Prostate gland (tissue), 2 donors: ENCODE measurements around the gene NODAL. TPM values are rescaled to one million over a fixed set of nuclear protein-coding genes. Genes with fewer than 3 reads are reported as not detected.
A peak's percentile ranks its signal among the peaks of the same experiment; 100 is the strongest.

ENCODE experiments used
- DNase-seq: peaks from one replicate; pipeline ENCODE4 v3.0.0-alpha.2; 2019; ENCODE audit warnings: low spot score
- H3K27ac ChIP-seq, 2 donors: fragments of 200-600 bp; sonication (generic); 2 replicates each; pipeline ENCODE4 v1.5.1; 2017 to 2019
- H3K27me3 ChIP-seq: fragments of 200-600 bp; sonication (generic); replicated peaks from 2 replicates; pipeline ENCODE4 v1.5.1; 2019; ENCODE audit not compliant: insufficient read depth
- H3K36me3 ChIP-seq, 2 donors: fragments of 200-600 bp; sonication (generic); 1 replicate in 1 of 2; 2 replicates in 1 of 2; pipeline versions ENCODE4 v1.5.1 to v1.8.1; 2017 to 2019
- H3K4me1 ChIP-seq: fragments of 200-600 bp; sonication (generic); replicated peaks from 2 replicates; pipeline ENCODE4 v1.5.1; 2019
- H3K4me3 ChIP-seq, 2 donors: fragments of 200-600 bp; sonication (generic); 2 replicates each; pipeline ENCODE4 v1.5.1; 2017 to 2019
- H3K9me3 ChIP-seq: fragments of 200-600 bp; sonication (generic); 2 replicates; pipeline ENCODE4 v1.5.1; 2017
- CTCF ChIP-seq, 4 experiments: fragments of 200-600 bp in 2 of 4; fragments of 450-650 bp in 2 of 4; sonication (generic) in 2 of 4; IDR thresholded peaks; 1 replicate in 3 of 4; 2 replicates in 1 of 4; pipeline ENCODE4 v1.5.1; 2016 to 2019; ENCODE audit warnings: antibody characterized with exemption in 4 of 4, mild to moderate bottlenecking in 2 of 4, moderate library complexity in 2 of 4
- POLR2A ChIP-seq: fragments of 450-650 bp; IDR thresholded peaks from one replicate; pipeline ENCODE4 v1.6.1; 2016; ENCODE audit warnings: antibody characterized with exemption, mild to moderate bottlenecking
- POLR2AphosphoS5 ChIP-seq: sonication (generic); formaldehyde crosslinking; IDR thresholded peaks from one replicate; pipeline ENCODE4 v1.6.1; 2017; ENCODE audit warnings: antibody characterized with exemption
- WGBS: methylation state at CpG from one replicate; pipeline ENCODE4 v1.1.5; 2018; 5-methylcytosine and 5-hydroxymethylcytosine counted together
- intact Hi-C: fragments of 100-400 bp; cut with DNase I; formaldehyde crosslinking; loops from one replicate; pipeline ENCODE4 v1.14.2; 2022
- total RNA-seq, 2 donors: library from RNA; depleted of rRNA; stranded (reverse); fragments of >200 nt; gene quantifications; one replicate each; pipeline ENCODE4 v1.1.0, GENCODE V29; 2016

The NODAL gene
- total RNA-seq, 2 donors from 2014 or later = not detected

- Histone ChIP-seq H3K36me3 (no peaks in the 10 kb centered on the region), H3K9me3 (no peaks in the 10 kb centered on the region), H3K27me3 (no peaks in the 10 kb centered on the region), H3K27ac (peak overlapping the region in 1 of 2 donors; percentile 15), H3K4me3 (no peak overlapping the region), H3K4me1 (no peaks in the 10 kb centered on the region)
- WGBS = 54% methylated on average over 7 of the region's 7 CpGs
- intact Hi-C loops = no loop called here
- DNase-seq = no peak
- TF ChIP-seq POLR2AphosphoS5 (peak; percentile 18), POLR2A (no peak)
Observed at GRCh38 chr10:70481831-70482530, 40.5 kb upstream of the NODAL start.

GRCh38 chr10:70481105-70481504, 39.6 kb upstream of the NODAL start:
- no peak for TF ChIP-seq CTCF (IDR thresholded peaks at IDR 0.05)
- no peak for TF ChIP-seq POLR2A
- no peak for TF ChIP-seq POLR2AphosphoS5
- Histone ChIP-seq H3K27me3 (no peaks in the 10 kb centered on the region), H3K4me1 (no peaks in the 10 kb centered on the region), H3K36me3 (no peaks in the 10 kb centered on the region), H3K9me3 (no peaks in the 10 kb centered on the region), H3K4me3 (no peak overlapping the region), H3K27ac (no peak overlapping the region)
- DNase-seq = no peak
- intact Hi-C loops = no loop called here
- 84% methylated on average over 9 of the region's 9 CpGs for WGBS

GRCh38 chr10:70480239-70480861, 38.9 kb upstream of the NODAL start:
- intact Hi-C loops = no loop called here
- Histone ChIP-seq H3K9me3 (no peaks in the 10 kb centered on the region), H3K4me3 (no peak overlapping the region), H3K27ac (peak overlapping the region in 1 of 2 donors; percentile 57), H3K36me3 (no peaks in the 10 kb centered on the region), H3K27me3 (no peaks in the 10 kb centered on the region), H3K4me1 (no peaks in the 10 kb centered on the region)
- 47% methylated on average over 8 of the region's 9 CpGs for WGBS
- DNase-seq = no peak
- TF ChIP-seq POLR2AphosphoS5 = no peak
- TF ChIP-seq CTCF (IDR thresholded peaks at IDR 0.05) = no peak
- TF ChIP-seq POLR2A = no peak

GRCh38 chr10:70479626-70480238, 38.3 kb upstream of the NODAL start:
- H3K4me3 ChIP-seq = peak overlapping the region in 1 of 2 donors; percentile 54
- no peak for DNase-seq
- no peaks in the 10 kb centered on the region for H3K27me3 ChIP-seq
- intact Hi-C loops = no loop called here
- no peaks in the 10 kb centered on the region for H3K36me3 ChIP-seq
- no peak for TF ChIP-seq POLR2A
- TF ChIP-seq POLR2AphosphoS5 = no peak
- TF ChIP-seq CTCF (IDR thresholded peaks at IDR 0.05) = no peak
- no peaks in the 10 kb centered on the region for H3K4me1 ChIP-seq
- 61% methylated on average over 8 of the region's 8 CpGs for WGBS
- peak overlapping the region; percentile 57 to 59 for H3K27ac ChIP-seq
- H3K9me3 ChIP-seq = no peaks in the 10 kb centered on the region

- Histone ChIP-seq H3K9me3 (no peaks in the 10 kb centered on the region), H3K27me3 (no peaks in the 10 kb centered on the region), H3K4me3 (peak overlapping the region; percentile 49 to 54), H3K27ac (peak overlapping the region; percentile 57 to 59), H3K4me1 (no peaks in the 10 kb centered on the region), H3K36me3 (no peaks in the 10 kb centered on the region)
- 31% methylated on average over 10 of the region's 11 CpGs for WGBS
- TF ChIP-seq CTCF (IDR thresholded peaks at IDR 0.05) (no peak), POLR2AphosphoS5 (no peak), POLR2A (no peak)
- intact Hi-C loops = no loop called here
- DNase-seq = no peak
Observed at GRCh38 chr10:70479165-70479581, 37.7 kb upstream of the NODAL start.
